GM23338 (cell line): Measurements from ENCODE around the gene SLC9A9. TPM values are rescaled to one million over a fixed set of nuclear protein-coding genes. Genes with fewer than 3 reads are reported as not detected.

Experiments used
- ATAC-seq: fragments of 200-7000 bp; cut with Tn5 transposase; 3 replicates; pipeline ENCODE4 v1.9.1; 2020
- DNase-seq: peaks from one replicate; pipeline ENCODE4 v3.0.0-alpha.2; 2015; ENCODE audit warnings: low spot score
- H2AFZ ChIP-seq: fragments of 200-600 bp; sonication (generic); 2 replicates; pipeline ENCODE4 v1.8.0; 2016; ENCODE audit warnings: antibody characterized with exemption, mild to moderate bottlenecking, moderate library complexity
- H3F3A ChIP-seq: fragments of 200-600 bp; sonication (generic); replicated peaks from 2 replicates; pipeline ENCODE4 v1.8.0; 2017; ENCODE audit warnings: antibody characterized with exemption, mixed run types, low read depth
- H3K27ac ChIP-seq: fragments of 200-600 bp; sonication (generic); 2 replicates; pipeline ENCODE4 v1.6.1; 2016; ENCODE audit warnings: low read depth
- H3K27me3 ChIP-seq: fragments of 200-600 bp; sonication (generic); 2 replicates; pipeline ENCODE4 v1.8.0; 2016; ENCODE audit warnings: mild to moderate bottlenecking, mixed run types, moderate library complexity; ENCODE audit not compliant: insufficient read depth
- H3K36me3 ChIP-seq: fragments of 200-600 bp; sonication (generic); 2 replicates; pipeline ENCODE4 v1.8.0; 2016; ENCODE audit warnings: mild to moderate bottlenecking; ENCODE audit not compliant: insufficient read depth
- H3K4me1 ChIP-seq: fragments of 200-600 bp; sonication (generic); 2 replicates; pipeline ENCODE4 v1.8.0; 2016; ENCODE audit warnings: mild to moderate bottlenecking, moderate library complexity; ENCODE audit not compliant: insufficient read depth
- H3K4me2 ChIP-seq: fragments of 200-600 bp; sonication (generic); 2 replicates; pipeline ENCODE4 v1.7.1; 2017; ENCODE audit warnings: mixed run types
- H3K4me3 ChIP-seq: fragments of 200-600 bp; sonication (generic); 2 replicates; pipeline ENCODE4 v1.6.1; 2016; ENCODE audit warnings: mixed run types
- H3K79me2 ChIP-seq: fragments of 200-600 bp; sonication (generic); replicated peaks from 2 replicates; pipeline ENCODE4 v1.8.0; 2017; ENCODE audit warnings: mild to moderate bottlenecking; ENCODE audit not compliant: insufficient read depth
- H3K9me2 ChIP-seq: fragments of 200-600 bp; sonication (generic); 2 replicates; pipeline ENCODE4 v1.8.0; 2017; ENCODE audit not compliant: insufficient read depth
- H4K20me1 ChIP-seq: fragments of 200-600 bp; sonication (generic); replicated peaks from 2 replicates; pipeline ENCODE4 v1.8.0; 2017; ENCODE audit warnings: mild to moderate bottlenecking; ENCODE audit not compliant: insufficient read depth
- H3K27ac Mint-ChIP-seq: 2 replicates; pipeline ENCODE4 v1.8.0; 2020; ENCODE audit warnings: inconsistent platforms, mild to moderate bottlenecking, moderate library complexity, mixed read lengths
- H3K27me3 Mint-ChIP-seq: 3 replicates; pipeline ENCODE4 v1.8.0; 2022; ENCODE audit warnings: low read depth, mild to moderate bottlenecking, moderate library complexity, mixed read lengths, inconsistent platforms; ENCODE audit not compliant: insufficient read depth, poor library complexity
- H3K36me3 Mint-ChIP-seq: 3 replicates; pipeline ENCODE4 v1.8.0; 2021; ENCODE audit warnings: low read depth, mild to moderate bottlenecking, inconsistent platforms, moderate library complexity, mixed read lengths
- H3K4me1 Mint-ChIP-seq: 3 replicates; pipeline ENCODE4 v1.8.0; 2020; ENCODE audit warnings: mild to moderate bottlenecking, inconsistent platforms, mixed read lengths
- H3K4me3 Mint-ChIP-seq: 3 replicates; pipeline ENCODE4 v1.8.0; 2021; ENCODE audit warnings: moderate library complexity, mild to moderate bottlenecking, inconsistent platforms, mixed read lengths
- H3K9me3 Mint-ChIP-seq: 3 replicates; pipeline ENCODE4 v1.8.0; 2020; ENCODE audit warnings: moderate library complexity, mild to moderate bottlenecking, inconsistent platforms, mixed read lengths
- CTCF ChIP-seq, 2 experiments: fragments of 200-600 bp in 1 of 2; sonication (generic) in 1 of 2; conservative IDR thresholded peaks; 2 replicates each; pipeline versions ENCODE4 v1.5.1 to v1.6.1; 2016 to 2017; ENCODE audit warnings: antibody characterized with exemption in 2 of 2, low read depth in 2 of 2, mild to moderate bottlenecking in 2 of 2, moderate library complexity in 1 of 2
- EZH2 ChIP-seq: fragments of 200-600 bp; sonication (generic); IDR thresholded peaks from one replicate; pipeline ENCODE4 v1.8.0; 2017; ENCODE audit warnings: antibody characterized with exemption, mild to moderate bottlenecking, low read depth; ENCODE audit not compliant: unreplicated experiment
- EZH2phosphoT487 ChIP-seq: fragments of 200-600 bp; sonication (generic); IDR thresholded peaks from one replicate; pipeline ENCODE4 v1.8.1; 2018; ENCODE audit warnings: antibody characterized with exemption; ENCODE audit not compliant: unreplicated experiment
- STAT1 ChIP-seq: IDR thresholded peaks from one replicate; pipeline ENCODE4 v1.6.1; 2016; ENCODE audit warnings: antibody characterized with exemption; ENCODE audit not compliant: unreplicated experiment
- ZNF462 ChIP-seq: fragments of 250-450 bp; sonication (Bioruptor Pico); IDR thresholded peaks from 2 replicates; pipeline ENCODE4 v1.5.0; 2020; ENCODE audit warnings: mild to moderate bottlenecking, moderate library complexity
- polyA plus RNA-seq: library from polyadenylated mRNA; unstranded; fragments of >200 nt; fragmentation: Nextera tagmentation; extraction: Ambion mirVana; gene quantifications from 2 replicates; pipeline ENCODE4 v1.2.1, GENCODE V29; 2016
- total RNA-seq: library from RNA; depleted of rRNA; stranded (reverse); fragments of >200 nt; shearing (Covaris generic); gene quantifications from 2 replicates; pipeline ENCODE4 v1.2.3, GENCODE V29; 2014

The SLC9A9 gene
- total and polyA plus RNA-seq, 2 experiments from 2014 or later: 1.3 to 1.6 TPM

DNA sequence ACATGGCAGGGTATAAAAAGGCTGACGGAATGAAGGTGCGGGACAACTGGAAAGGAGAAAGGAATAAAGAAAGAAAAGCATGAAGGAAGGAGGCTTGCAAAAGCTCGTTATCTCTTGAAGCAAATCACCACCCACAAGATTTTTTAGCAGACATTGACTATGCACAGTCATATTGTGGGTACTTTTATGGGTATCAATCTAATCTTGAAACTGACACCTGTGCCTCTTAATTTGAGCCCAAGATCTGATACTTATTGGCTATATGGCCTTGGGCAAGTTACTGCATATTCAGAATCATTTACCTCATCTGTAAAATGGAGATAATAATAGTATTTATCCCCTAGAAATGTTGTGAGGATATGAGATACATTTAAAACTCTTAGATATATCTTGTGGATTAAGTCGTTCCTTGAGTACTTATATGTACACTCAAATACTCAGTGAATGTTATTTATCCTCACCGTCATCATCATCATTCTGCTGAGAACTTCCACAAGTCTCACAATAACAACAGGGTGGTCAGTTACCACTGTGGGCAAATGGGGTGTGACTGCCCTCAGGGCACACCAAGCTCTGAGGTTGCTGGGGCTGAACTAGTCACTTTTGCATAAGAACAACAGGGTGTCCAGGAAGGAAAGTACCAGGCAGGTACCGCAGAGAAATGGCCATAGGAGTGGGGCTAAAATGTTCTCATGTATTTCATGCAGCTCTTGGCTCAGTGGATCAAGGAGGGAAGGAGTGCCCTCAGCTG, 266.1 kb downstream of the SLC9A9 start (continued):
- TF ChIP-seq CTCF (conservative IDR thresholded peaks at IDR 0.05; ENCODE audit: low read depth in 2 of 2): no peak
- no peak for TF ChIP-seq ZNF462 (CRISPR knock-in tag)

GRCh38 chr3:143578810-143579435, 269.3 kb downstream of the SLC9A9 start:
- Histone ChIP-seq H3K36me3 (no peaks in the 10 kb centered on the region), H3K9me2 (peaks cover 10% of the 10 kb centered on the region; the same call in 1 of the 2 replicates), H3F3A (no peaks in the 10 kb centered on the region), H2AFZ (no peak overlapping the region), H3K27ac (no peak overlapping the region), H3K4me1 (no peaks in the 10 kb centered on the region; the same call in 1 of the 2 replicates), H3K27me3 (no peaks in the 10 kb centered on the region), H3K4me2 (no peak overlapping the region), H4K20me1 (no peaks in the 10 kb centered on the region), H3K79me2 (no peaks in the 10 kb centered on the region), H3K4me3 (no peak overlapping the region)
- no peaks in the 10 kb centered on the region for H3K27me3 Mint-ChIP-seq
- H3K36me3 Mint-ChIP-seq: no peaks in the 10 kb centered on the region
- no peak overlapping the region for H3K27ac Mint-ChIP-seq
- ATAC-seq (no peak), DNase-seq (no peak)
- no peak overlapping the region for H3K4me3 Mint-ChIP-seq
- no peaks in the 10 kb centered on the region for H3K4me1 Mint-ChIP-seq
- no peaks in the 10 kb centered on the region for H3K9me3 Mint-ChIP-seq
- TF ChIP-seq STAT1 (no peak), EZH2 (no peak), ZNF462 (CRISPR knock-in tag) (no peak), EZH2phosphoT487 (no peak)
